ENCODE data around the gene RASGRP1.

The RASGRP1 gene

DNA sequence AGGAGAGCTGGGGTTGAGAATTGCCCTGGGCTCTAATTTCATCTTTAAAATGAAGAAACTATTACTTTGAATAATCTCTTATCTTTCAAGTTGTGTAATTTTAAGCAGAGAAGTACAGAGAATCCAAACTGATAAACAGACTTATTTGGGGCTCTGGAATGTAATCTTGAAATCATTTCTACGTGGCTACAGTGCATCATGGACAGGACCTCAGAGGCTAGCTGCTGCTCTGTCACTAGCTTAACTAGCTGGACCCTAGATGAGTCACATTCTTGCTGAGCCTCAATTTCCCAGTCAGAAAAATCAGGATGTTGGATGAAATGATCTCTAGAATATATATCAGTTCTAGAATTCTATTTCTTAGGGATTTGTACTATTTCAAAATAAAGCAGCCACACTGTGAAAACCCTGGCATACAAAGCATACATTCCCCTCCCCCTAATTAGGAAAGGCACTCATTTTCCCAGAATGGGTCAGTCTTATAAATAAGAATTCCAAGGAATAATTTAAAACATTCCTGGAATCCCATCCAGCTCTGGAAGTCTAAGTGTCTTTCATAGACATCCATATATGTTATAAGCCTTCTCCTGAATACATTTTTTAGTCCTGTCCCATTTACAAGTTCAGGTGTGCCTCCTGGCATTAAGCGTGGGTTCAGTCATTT, 47.2 kb downstream of the RASGRP1 start:
- no peaks in the 10 kb centered on the region for H3K4me1 ChIP-seq (ENCODE audit: control insufficient read depth in 1 of 2, insufficient read depth in 1 of 2, low read depth in 1 of 2, low read length in 1 of 2)
- no peaks in the 10 kb centered on the region for H3K9me3 ChIP-seq
- TF ChIP-seq, protein P1, sequence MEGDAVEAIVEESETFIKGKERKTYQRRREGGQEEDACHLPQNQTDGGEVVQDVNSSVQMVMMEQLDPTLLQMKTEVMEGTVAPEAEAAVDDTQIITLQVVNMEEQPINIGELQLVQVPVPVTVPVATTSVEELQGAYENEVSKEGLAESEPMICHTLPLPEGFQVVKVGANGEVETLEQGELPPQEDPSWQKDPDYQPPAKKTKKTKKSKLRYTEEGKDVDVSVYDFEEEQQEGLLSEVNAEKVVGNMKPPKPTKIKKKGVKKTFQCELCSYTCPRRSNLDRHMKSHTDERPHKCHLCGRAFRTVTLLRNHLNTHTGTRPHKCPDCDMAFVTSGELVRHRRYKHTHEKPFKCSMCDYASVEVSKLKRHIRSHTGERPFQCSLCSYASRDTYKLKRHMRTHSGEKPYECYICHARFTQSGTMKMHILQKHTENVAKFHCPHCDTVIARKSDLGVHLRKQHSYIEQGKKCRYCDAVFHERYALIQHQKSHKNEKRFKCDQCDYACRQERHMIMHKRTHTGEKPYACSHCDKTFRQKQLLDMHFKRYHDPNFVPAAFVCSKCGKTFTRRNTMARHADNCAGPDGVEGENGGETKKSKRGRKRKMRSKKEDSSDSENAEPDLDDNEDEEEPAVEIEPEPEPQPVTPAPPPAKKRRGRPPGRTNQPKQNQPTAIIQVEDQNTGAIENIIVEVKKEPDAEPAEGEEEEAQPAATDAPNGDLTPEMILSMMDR (IDR thresholded peaks at IDR 0.05), result no peak
- H3K36me3 ChIP-seq, result peaks cover 23% of the 10 kb centered on the region
- H3K27ac ChIP-seq, result no peak overlapping the region
- H3K27me3 ChIP-seq, result no peaks in the 10 kb centered on the region
- H3K4me3 ChIP-seq (ENCODE audit: low read depth in 1 of 2, low read length in 1 of 2), result no peak overlapping the region

DNA sequence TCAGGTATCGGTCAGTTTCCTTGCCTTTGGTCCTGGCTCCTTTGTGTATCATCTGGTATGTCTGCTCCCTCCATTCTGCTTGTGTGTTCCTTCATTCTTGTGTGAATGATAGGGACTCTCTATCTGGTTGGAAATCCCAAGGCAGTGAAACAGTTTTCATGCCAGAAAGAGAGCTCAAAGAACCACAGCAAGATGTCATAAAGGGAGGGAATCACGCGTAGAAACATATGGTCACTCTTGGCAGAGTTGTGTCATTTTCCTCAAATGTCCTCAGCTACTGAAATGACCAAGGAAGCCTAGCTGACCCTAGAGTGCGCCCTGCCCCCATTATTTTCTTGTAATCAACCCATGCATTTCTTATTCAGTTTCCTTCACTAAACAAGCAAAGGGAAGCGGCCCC, 48.0 kb downstream of the RASGRP1 start:
- H3K4me3 ChIP-seq (ENCODE audit: low read depth in 1 of 2, low read length in 1 of 2), result no peak overlapping the region
- no peaks in the 10 kb centered on the region for H3K27me3 ChIP-seq
- no peaks in the 10 kb centered on the region for H3K9me3 ChIP-seq
- TF ChIP-seq, protein P1 (IDR thresholded peaks at IDR 0.05), result no peak
- peaks cover 25% of the 10 kb centered on the region for H3K36me3 ChIP-seq
- H3K4me1 ChIP-seq (ENCODE audit: control insufficient read depth in 1 of 2, insufficient read depth in 1 of 2, low read depth in 1 of 2, low read length in 1 of 2), result no peaks in the 10 kb centered on the region
- no peak overlapping the region for H3K27ac ChIP-seq

DNA sequence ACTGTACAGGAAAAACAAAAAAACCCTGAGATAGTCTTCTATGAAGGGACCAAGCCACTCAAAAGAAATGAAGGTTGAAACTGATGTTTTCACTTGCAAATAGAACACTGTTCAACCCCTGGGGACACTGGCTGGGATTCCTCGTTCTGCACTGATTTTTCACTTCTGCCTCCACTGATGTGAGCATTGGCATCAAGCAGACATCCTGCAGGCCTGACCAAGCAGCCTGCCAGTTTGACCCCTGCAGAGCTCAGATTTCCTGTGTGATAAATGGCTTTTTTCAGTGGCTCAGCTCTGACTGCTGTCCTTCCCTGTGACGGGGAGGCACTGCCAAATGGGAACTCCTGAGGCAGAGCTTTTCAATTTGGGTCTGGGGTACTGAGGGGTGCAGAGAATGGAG, 50.0 kb downstream of the RASGRP1 start:
- H3K27me3 ChIP-seq, result no peaks in the 10 kb centered on the region
- TF ChIP-seq, protein P1 (IDR thresholded peaks at IDR 0.05), result no peak
- no peaks in the 10 kb centered on the region for H3K4me1 ChIP-seq (ENCODE audit: control insufficient read depth in 1 of 2, insufficient read depth in 1 of 2, low read depth in 1 of 2, low read length in 1 of 2)
- peaks cover 38% of the 10 kb centered on the region for H3K36me3 ChIP-seq
- no peaks in the 10 kb centered on the region for H3K9me3 ChIP-seq
- H3K27ac ChIP-seq, result no peak overlapping the region
- H3K4me3 ChIP-seq (ENCODE audit: low read depth in 1 of 2, low read length in 1 of 2), result no peak overlapping the region

DNA sequence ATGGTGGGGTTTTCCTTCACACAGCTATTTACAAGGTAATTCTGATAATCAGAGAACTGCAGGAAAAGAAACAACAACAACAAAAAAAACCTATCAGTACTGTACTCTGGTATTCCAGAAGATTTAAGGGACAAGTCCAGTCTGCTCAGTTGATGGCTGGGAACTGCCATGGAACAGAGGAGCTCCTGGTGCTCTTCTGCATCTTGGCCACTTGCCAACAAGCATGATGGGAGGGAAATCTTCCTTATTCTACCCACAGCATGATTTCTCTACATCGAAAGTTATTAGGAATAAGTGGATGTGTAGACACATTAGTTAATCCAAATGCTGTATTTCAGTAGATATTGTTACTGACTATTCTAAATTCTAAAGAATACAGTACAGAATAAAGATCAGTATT, 51.7 kb downstream of the RASGRP1 start:
- Histone ChIP-seq H3K4me3 (ENCODE audit: low read depth in 1 of 2, low read length in 1 of 2) (no peak overlapping the region), H3K9me3 (no peaks in the 10 kb centered on the region), H3K27me3 (no peaks in the 10 kb centered on the region), H3K4me1 (ENCODE audit: control insufficient read depth in 1 of 2, insufficient read depth in 1 of 2, low read depth in 1 of 2, low read length in 1 of 2) (no peaks in the 10 kb centered on the region), H3K36me3 (peaks cover 43% of the 10 kb centered on the region), H3K27ac (no peak overlapping the region)
- TF ChIP-seq, protein P1 (IDR thresholded peaks at IDR 0.05), result no peak

DNA sequence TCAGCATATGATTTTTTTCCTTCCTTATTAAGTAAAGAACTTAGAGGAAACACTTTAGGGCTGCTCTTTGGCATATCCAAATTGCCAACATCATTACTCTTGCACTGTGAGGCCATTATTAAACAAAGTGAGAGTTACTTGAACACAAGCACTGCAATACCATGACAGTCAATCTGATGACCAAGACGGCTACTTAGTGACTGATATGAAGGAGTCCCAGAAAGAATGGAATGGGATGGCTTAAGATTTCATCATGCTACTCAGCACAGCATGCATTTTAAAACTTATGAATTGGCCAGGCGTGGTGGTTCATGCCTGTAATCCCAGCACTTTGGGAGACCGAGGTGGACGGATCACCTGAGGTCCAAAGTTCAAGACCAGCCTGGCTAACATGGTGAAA, 55.5 kb downstream of the RASGRP1 start:
- Histone ChIP-seq H3K4me3 (ENCODE audit: low read depth in 1 of 2, low read length in 1 of 2) (no peak overlapping the region), H3K4me1 (ENCODE audit: control insufficient read depth in 1 of 2, insufficient read depth in 1 of 2, low read depth in 1 of 2, low read length in 1 of 2) (no peaks in the 10 kb centered on the region), H3K27me3 (no peaks in the 10 kb centered on the region), H3K27ac (no peak overlapping the region), H3K36me3 (peaks cover 57% of the 10 kb centered on the region), H3K9me3 (no peaks in the 10 kb centered on the region)
- TF ChIP-seq, protein P1 (IDR thresholded peaks at IDR 0.05), result no peak

Measured in neutrophil (primary cell).